Fibroblast of skin of back (primary cell): Measurements from ENCODE around the gene XCL2. TPM values are rescaled to one million over a fixed set of nuclear protein-coding genes. Genes with fewer than 3 reads are reported as not detected.
"Not testable (repeated sequence)": the region's sequence is repeated elsewhere in the genome, so short reads cannot be mapped to it uniquely, and the experiment has no call there.

Source experiments
- DNase-seq: peaks from one replicate; pipeline ENCODE4 v3.0.0-alpha.2; 2013
- polyA plus RNA-seq, 2 experiments: library from polyadenylated mRNA; unstranded; fragments of 120-200 nt; gene quantifications; one replicate each; pipeline ENCODE4 v1.2.1, GENCODE V29; 2013; ENCODE audit not compliant: insufficient read length in 2 of 2

XCL2 gene
- polyA plus RNA-seq (2013, experiment 1 of 2; ENCODE audit: insufficient read length), result not detected
- not detected for polyA plus RNA-seq (2013, experiment 2 of 2; ENCODE audit: insufficient read length)

GRCh38 chr1:168543840-168544498 lies at the start of gene XCL2:
Gene XCL2, minus strand, starts transcription at chr1:168543997. Its CDS starts 33 bp downstream, at chr1:168543964.
- DNase-seq, result not testable (repeated sequence)

DNA sequence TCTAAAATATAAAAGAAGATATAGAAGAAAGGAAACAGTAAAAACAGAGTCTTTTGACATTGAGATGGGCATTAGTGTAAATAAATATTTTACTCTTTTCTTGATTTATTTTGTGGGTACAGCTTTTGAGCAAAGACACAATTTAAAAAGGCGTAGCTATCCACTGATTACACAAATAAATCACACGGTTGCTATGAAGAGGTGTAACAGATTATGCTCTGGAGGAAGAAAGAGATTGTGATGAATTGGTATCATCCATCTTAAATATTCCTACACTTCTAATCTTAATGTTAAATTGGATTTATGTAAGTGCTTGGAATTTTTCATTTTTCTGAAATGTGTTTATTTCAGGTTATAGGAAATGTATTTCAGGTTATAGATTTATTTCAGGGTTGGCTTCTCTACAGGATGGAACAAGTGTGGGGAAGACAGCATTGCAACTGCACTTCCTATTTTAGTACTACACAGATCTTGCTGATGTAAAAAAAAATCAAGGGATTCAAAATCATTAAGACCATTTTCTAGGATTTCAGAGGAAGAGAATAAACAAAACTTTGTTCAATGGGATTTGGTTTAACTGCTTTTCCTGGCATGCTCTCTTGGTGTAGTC lies 47.9 kb upstream of the XCL2 start:
- no peak for DNase-seq

GRCh38 chr1:168591066-168591465 lies 47.3 kb upstream of the XCL2 start:
- no peak for DNase-seq

- no peak for DNase-seq
Observed at GRCh38 chr1:168589167-168589566, 45.4 kb upstream of the XCL2 start.

GRCh38 chr1:168585937-168586336 lies 42.1 kb upstream of the XCL2 start:
- no peak for DNase-seq

- peak; percentile 67 for DNase-seq
Observed at GRCh38 chr1:168585191-168585590, 41.4 kb upstream of the XCL2 start.

DNA sequence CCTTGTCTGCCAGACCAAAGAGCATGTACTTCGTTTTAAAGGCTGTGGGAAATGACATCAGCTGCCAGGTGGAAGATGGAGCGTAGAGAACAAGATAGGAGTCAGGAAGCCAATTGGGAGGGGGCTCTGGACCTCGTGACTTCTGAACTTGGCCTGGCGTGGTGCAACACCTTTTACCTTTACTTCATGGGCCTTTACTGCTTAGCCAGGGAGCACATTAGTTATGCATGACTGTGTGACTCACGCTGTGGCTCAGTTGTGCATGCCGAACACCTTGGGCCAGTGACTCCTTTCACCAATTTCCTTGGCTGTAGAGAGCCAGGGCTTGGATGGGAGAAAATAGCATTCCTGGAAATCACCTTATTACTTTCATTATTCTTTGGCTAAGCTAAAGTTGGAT lies 39.8 kb upstream of the XCL2 start:
- no peak for DNase-seq

- peak; percentile 48 for DNase-seq
Observed at GRCh38 chr1:168582688-168583336, 39.0 kb upstream of the XCL2 start.

- no peak for DNase-seq
Observed at GRCh38 chr1:168581817-168582572, 38.2 kb upstream of the XCL2 start.

DNA sequence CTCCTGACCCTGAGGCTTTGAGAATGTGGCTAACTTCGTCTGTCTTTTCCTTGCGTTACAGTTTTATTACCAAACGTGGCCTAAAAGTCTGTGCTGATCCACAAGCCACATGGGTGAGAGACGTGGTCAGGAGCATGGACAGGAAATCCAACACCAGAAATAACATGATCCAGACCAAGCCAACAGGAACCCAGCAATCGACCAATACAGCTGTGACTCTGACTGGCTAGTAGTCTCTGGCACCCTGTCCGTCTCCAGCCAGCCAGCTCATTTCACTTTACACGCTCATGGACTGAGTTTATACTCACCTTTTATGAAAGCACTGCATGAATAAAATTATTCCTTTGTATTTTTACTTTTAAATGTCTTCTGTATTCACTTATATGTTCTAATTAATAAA lies 37.2 kb upstream of the XCL2 start:
- DNase-seq, result not testable (repeated sequence)

DNA sequence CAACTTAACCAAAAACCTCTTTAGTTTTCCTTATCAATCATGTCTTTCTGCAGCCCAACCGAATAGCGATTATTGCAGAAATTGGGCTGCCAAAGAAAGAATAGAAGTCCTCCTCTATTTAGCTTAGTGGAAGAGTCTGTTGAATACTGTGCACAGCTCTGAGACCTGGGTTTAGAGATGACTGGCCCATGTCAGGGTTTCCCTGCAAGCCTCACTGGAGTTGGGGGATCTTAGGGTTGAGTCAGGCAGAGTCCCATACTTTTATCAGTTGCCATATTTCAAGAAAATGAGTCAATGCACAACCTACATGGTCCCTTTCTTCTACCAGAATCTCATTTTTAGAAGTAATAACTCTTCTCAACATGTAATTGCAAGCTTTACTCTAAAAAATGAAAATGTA lies 36.5 kb upstream of the XCL2 start:
- DNase-seq, result not testable (repeated sequence)

DNA sequence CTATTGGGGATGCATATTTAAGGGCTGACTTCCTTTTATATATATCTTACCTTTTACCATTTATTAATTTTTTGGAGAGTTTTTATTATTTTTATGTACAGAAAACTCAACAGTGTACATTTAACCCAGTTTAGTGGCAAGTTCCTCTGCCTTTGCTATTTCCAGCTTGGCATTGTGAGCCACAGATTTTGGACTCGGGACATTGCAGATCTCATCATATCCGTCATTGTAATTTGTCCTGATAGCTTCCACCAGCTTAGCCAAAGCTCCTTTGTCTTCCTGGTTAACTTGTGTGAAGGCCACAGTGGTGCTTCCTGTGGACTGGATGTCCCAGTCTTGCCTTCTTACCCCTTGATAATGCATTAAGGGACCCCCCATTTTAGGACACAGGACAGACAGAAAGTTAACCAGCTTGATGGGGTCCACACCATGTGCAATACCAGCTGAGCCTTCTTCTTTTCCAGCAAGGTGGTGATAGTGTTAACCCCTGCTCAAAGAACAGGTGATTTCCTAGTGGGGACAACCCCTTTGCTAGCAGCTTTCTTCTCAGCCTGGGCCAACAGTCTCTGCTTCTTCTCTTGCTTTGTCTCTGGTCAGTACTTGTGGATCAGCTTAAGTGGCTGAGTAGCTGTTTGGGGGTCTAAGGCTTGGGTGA lies 34.9 kb upstream of the XCL2 start:
- not testable (repeated sequence) for DNase-seq

DNA sequence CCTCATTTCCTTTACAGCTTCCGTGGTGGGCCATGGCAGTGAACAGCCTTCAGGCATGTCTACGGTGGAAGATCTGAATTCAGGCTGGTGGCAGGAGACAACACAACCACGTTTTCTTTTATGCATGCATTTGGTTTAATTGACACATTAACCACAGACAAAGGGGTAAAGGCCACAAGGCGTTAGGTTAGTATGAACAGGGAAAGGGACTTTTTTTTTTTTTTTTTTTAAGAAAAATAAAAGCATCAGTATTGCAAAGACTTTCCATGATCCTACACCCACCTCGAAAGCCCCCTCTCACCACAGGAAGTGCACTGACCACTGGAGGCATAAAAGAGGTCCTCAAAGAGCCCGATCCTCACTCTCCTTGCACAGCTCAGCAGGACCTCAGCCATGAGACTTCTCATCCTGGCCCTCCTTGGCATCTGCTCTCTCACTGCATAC lies 32.5 kb upstream of the XCL2 start, which contains the start of gene XCL1:
Gene XCL1 (plus strand): TSS at position 361 of the 444 bp plus-strand sequence. CDS start 33 bp downstream, at position 394.
- not testable (repeated sequence) for DNase-seq

- peak; percentile 38 for DNase-seq
Observed at GRCh38 chr1:168574234-168574633, 30.4 kb upstream of the XCL2 start.

DNA sequence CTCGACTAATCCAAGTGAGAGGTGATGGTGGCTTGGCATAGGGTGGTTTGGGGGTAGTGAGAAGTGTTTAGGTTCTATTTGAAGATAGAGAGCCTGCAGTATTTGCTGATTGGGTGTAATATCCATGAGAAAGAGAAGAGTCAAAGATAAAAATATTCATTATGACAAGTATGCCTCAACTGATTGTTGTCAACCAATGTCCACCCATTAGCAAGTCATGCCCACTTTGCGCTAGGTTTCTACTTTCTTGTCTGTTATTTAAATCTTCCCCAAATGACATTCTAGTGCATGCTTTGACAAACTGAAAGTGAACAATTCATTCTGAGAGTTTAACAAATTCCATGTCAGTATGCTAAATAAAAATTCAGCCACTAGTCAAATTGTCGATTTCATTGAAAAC lies 28.8 kb upstream of the XCL2 start:
- no peak for DNase-seq

DNA sequence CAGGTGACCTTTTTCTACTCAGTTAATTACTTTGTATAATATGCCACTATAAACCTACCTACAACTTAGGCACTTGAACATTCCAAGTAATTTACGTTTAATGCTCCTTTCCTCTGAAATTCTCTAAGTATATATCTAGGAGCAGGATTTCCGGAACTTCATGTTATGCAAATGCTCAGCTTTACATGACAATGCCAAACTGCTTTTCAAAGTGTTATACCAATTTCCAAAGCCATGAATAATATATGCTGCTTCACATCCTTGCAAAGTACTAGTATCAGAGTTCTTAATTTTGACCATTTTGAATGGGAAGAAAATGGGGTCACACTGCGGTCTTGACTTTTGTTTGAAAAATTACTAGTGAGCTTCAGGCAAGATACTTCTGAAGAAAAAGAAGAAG lies 26.9 kb upstream of the XCL2 start:
- no peak for DNase-seq

DNA sequence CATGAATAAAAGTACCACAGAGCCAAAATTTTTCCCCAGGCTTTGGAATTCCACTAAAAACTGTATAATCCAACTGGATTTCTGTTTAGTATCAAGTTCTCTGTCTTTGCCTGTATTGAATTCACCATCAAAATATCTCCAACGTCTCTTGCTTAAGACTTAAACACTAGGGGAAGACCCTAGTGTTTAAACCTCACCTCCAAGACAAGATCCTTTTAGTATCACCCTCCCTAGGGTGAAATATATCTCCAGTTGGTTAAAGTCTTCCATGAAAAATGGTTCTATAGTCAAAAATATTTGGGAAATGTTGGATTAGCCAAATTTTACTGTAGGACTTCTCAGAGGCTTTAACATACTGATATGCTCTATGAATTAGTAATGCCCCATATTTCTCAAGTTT lies 24.5 kb upstream of the XCL2 start:
- DNase-seq, result no peak

GRCh38 chr1:168567568-168567967 lies 23.8 kb upstream of the XCL2 start:
- DNase-seq, result no peak

GRCh38 chr1:168567007-168567406 lies 23.2 kb upstream of the XCL2 start:
- no peak for DNase-seq

GRCh38 chr1:168565825-168566224 lies 22.0 kb upstream of the XCL2 start:
- DNase-seq, result no peak

GRCh38 chr1:168561989-168562388 lies 18.2 kb upstream of the XCL2 start:
- DNase-seq, result no peak

DNA sequence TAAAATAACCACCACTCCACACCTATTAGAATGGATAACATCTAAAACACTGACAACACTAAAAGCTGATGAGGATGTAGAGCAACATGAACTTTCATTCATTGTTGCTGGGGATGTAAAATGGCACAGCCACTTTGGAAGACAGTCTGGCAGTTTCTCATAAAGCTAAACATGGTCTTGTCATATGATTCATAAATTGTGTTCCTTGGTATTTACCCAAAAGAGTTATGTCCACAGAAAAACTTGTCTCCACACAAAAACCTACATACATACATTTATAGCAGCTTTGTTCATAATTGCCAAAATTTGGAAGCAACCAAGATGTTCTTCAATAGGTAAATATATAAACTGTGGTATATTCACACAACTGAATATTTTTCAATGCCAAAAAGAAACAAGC lies 16.6 kb upstream of the XCL2 start:
- DNase-seq, result no peak
